Ovary (tissue), 9 donors: ENCODE data around the gene KPNA6. TPM values are rescaled to one million over a fixed set of nuclear protein-coding genes. Genes with fewer than 3 reads are reported as not detected.
A peak's percentile ranks its signal among the peaks of the same experiment; 100 is the strongest.
"Not testable (repeated sequence)": the region's sequence is repeated elsewhere in the genome, so short reads cannot be mapped to it uniquely, and the experiment has no call there.

ENCODE experiments used
- DNase-seq, 5 donors: peaks; one replicate each; pipeline ENCODE4 v3.0.0-alpha.2; 2019 to 2020
- H3K27ac ChIP-seq, 2 donors: fragments of 200-600 bp; one replicate each; pipeline versions ENCODE4 v1.5.1 to v1.8.0; 2019 to 2022
- H3K27me3 ChIP-seq: fragments of 200-600 bp; one replicate; pipeline ENCODE4 v1.8.0; 2022
- H3K36me3 ChIP-seq: fragments of 200-600 bp; sonication (generic); one replicate; pipeline ENCODE4 v1.5.1; 2019
- H3K4me1 ChIP-seq: one replicate; pipeline ENCODE4 v1.8.1; 2013; ENCODE audit warnings: mild to moderate bottlenecking, moderate library complexity; ENCODE audit not compliant: insufficient read depth
- H3K4me3 ChIP-seq: fragments of 200-600 bp; sonication (generic); one replicate; pipeline ENCODE4 v1.5.1; 2017
- H3K9me3 ChIP-seq, 2 donors: fragments of 200-600 bp in 1 of 2; sonication (generic) in 1 of 2; one replicate each; pipeline versions ENCODE4 v1.5.1 to v1.8.1; 2013 to 2019; ENCODE audit warnings: mild to moderate bottlenecking in 1 of 2, moderate library complexity in 1 of 2
- CTCF ChIP-seq, 3 donors: fragments of 450-650 bp in 2 of 3; fragments of 200-600 bp in 1 of 3; IDR thresholded peaks; one replicate each; pipeline versions ENCODE4 v1.5.1 to v1.8.0; 2016 to 2022; ENCODE audit warnings: antibody characterized with exemption in 3 of 3, mild to moderate bottlenecking in 1 of 3
- EP300 ChIP-seq: sonication (generic); formaldehyde crosslinking; IDR thresholded peaks from one replicate; pipeline ENCODE4 v1.6.1; 2017; ENCODE audit warnings: antibody characterized with exemption
- POLR2A ChIP-seq: fragments of 450-650 bp; IDR thresholded peaks from one replicate; pipeline ENCODE4 v1.6.1; 2017; ENCODE audit warnings: antibody characterized with exemption, mild to moderate bottlenecking, moderate library complexity
- WGBS, 3 donors: extraction: QIAGEN DNeasy Blood & Tissue Kit in 1 of 3; methylation state at CpG; one replicate each; pipeline versions ENCODE4 v1.1.5 to v1.1.7; 2013 to 2017; 5-methylcytosine and 5-hydroxymethylcytosine counted together
- intact Hi-C, 4 donors: fragments of 100-400 bp; cut with DNase I; formaldehyde crosslinking; loops; one replicate each; pipeline versions ENCODE4 v1.11.0 to v1.15.1; 2022 to 2023
- polyA plus RNA-seq, 2 donors: library from polyadenylated mRNA; stranded (reverse); fragments of 200-250 nt in 1 of 2; fragments of 350-450 nt in 1 of 2; fragmentation: Illumina TruSeq in 1 of 2; extraction: RNeasy Lipid Tissue Mini Kit (QIAGEN cat#74804) in 1 of 2; gene quantifications; one replicate each; pipeline ENCODE4 v1.2.3, GENCODE V29; 2013 to 2014
- total RNA-seq, 7 donors: library from RNA; depleted of rRNA in 2 of 7; stranded (reverse); fragments of >200 nt in 2 of 7; fragmentation: NEBNext Ultra II Directional in 3 of 7; extraction: Animal tissue kit (Norgen Biotek cat#: 25700) in 3 of 7; gene quantifications; one replicate each; pipeline versions ENCODE4 v1.1.0 to v1.2.4, GENCODE V29; 2016 to 2023
- donor health status: DM: no; HTN: no; CAD: no; lungs with moderate emphysema.
- donor health status: DM: no; HTN: no; CAD: no.
- donor health status: Bipolar disorder and iron deficiency.
- donor health status: DM: yes; HTN: yes; CAD: no.
- donor health status: DM: no; HTN: no; CAD: no.
- donor health status: DM: yes; HTN: yes; CAD: no.

Gene KPNA6
- total and polyA plus RNA-seq, 9 donors = 9.3 to 57.7 (median 45.7) TPM

GRCh38 chr1:32114420-32114819, 6.6 kb downstream of the KPNA6 start:
- Histone ChIP-seq H3K27me3 (no peaks in the 10 kb centered on the region), H3K4me3 (no peak overlapping the region), H3K9me3 (no peaks in the 10 kb centered on the region), H3K36me3 (no peaks in the 10 kb centered on the region), H3K27ac (no peak overlapping the region), H3K4me1 (peaks cover 11% of the 10 kb centered on the region)
- intact Hi-C loops = no loop called here
- no peak for DNase-seq
- TF ChIP-seq CTCF (IDR thresholded peaks at IDR 0.05) (no peak), POLR2A (no peak), EP300 (no peak)
- WGBS, 3 donors = 66 to 74% (median 74%) methylated on average over 2 of the region's 2 CpGs

- H3K4me3 ChIP-seq = no peak overlapping the region
- TF ChIP-seq CTCF (IDR thresholded peaks at IDR 0.05) (no peak), POLR2A (no peak), EP300 (no peak)
- 88 to 92% (median 89%) methylated on average over 5 of the region's 5 CpGs for whole genome bisulfite sequencing, 3 donors
- H3K27me3 ChIP-seq = no peaks in the 10 kb centered on the region
- DNase-seq = peak in 1 of 5 donors; percentile 7
- intact Hi-C loops = no loop called here
- H3K4me1 ChIP-seq = peaks cover 7% of the 10 kb centered on the region
- H3K27ac ChIP-seq = no peak overlapping the region
- H3K36me3 ChIP-seq = no peaks in the 10 kb centered on the region
- no peaks in the 10 kb centered on the region for H3K9me3 ChIP-seq
Measured at GRCh38 chr1:32115496-32115895, 7.6 kb downstream of the KPNA6 start.

GRCh38 chr1:32116531-32116930, 8.7 kb downstream of the KPNA6 start:
- H3K4me3 ChIP-seq = no peak overlapping the region
- no peaks in the 10 kb centered on the region for H3K27me3 ChIP-seq
- H3K9me3 ChIP-seq = no peaks in the 10 kb centered on the region
- H3K36me3 ChIP-seq = no peaks in the 10 kb centered on the region
- no peak for DNase-seq
- no peak for TF ChIP-seq POLR2A
- TF ChIP-seq CTCF (IDR thresholded peaks at IDR 0.05) = no peak
- TF ChIP-seq EP300 = no peak
- WGBS, 3 donors = 91 to 96% (median 92%) methylated on average over 4 of the region's 4 CpGs
- no peak overlapping the region for H3K27ac ChIP-seq
- peaks cover 8% of the 10 kb centered on the region for H3K4me1 ChIP-seq
- intact Hi-C loops = no loop called here

GRCh38 chr1:32122151-32122550, 14.3 kb downstream of the KPNA6 start:
- H3K27me3 ChIP-seq = no peaks in the 10 kb centered on the region
- DNase-seq = no peak
- H3K27ac ChIP-seq = no peak overlapping the region
- H3K4me1 ChIP-seq = peaks cover 8% of the 10 kb centered on the region
- intact Hi-C loops = no loop called here
- no peaks in the 10 kb centered on the region for H3K36me3 ChIP-seq
- no peak overlapping the region for H3K4me3 ChIP-seq
- 67% methylated on average over 5 of the region's 5 CpGs for WGBS, 3 donors
- no peak for TF ChIP-seq POLR2A
- H3K9me3 ChIP-seq = no peaks in the 10 kb centered on the region

GRCh38 chr1:32123361-32123760, 15.5 kb downstream of the KPNA6 start:
- H3K4me3 ChIP-seq, H3K27ac ChIP-seq, intact Hi-C loops, H3K36me3 ChIP-seq, H3K9me3 ChIP-seq, H3K4me1 ChIP-seq, DNase-seq, H3K27me3 ChIP-seq: not testable (repeated sequence)
- WGBS, 3 donors = 60 to 95% (median 88%) methylated on average over 2 of the region's 2 CpGs

GRCh38 chr1:32125313-32125712, 17.5 kb downstream of the KPNA6 start:
- TF ChIP-seq EP300 = no peak
- TF ChIP-seq POLR2A = no peak
- TF ChIP-seq CTCF (IDR thresholded peaks at IDR 0.05) = no peak
- no peak overlapping the region for H3K27ac ChIP-seq
- 87 to 91% (median 90%) methylated on average over 8 of the region's 8 CpGs for WGBS, 3 donors
- H3K9me3 ChIP-seq = no peaks in the 10 kb centered on the region
- no peak overlapping the region for H3K4me3 ChIP-seq
- peaks cover 8% of the 10 kb centered on the region for H3K4me1 ChIP-seq
- DNase-seq = no peak
- no peaks in the 10 kb centered on the region for H3K36me3 ChIP-seq
- H3K27me3 ChIP-seq = no peaks in the 10 kb centered on the region
- intact Hi-C loops = no loop called here
